AG20443 (cell line): ENCODE measurements around the gene CTR9.

Source experiments
- DNase-seq: peaks from one replicate; pipeline ENCODE4 v3.0.0; 2012; ENCODE audit warnings: low spot score, mixed read lengths

The CTR9 gene

GRCh38 chr11:10750838-10751580 lies at the start of gene CTR9:
TSS of gene CTR9 (plus strand) at chr11:10751246. CDS start at chr11:10751413, 167 bp downstream.
- peak; percentile 94 for DNase-seq

- DNase-seq, result no peak
These were observed 49.1 kb upstream of the CTR9 start for GRCh38 chr11:10701982-10702381.

GRCh38 chr11:10708131-10708530 lies 42.9 kb upstream of the CTR9 start:
- no peak for DNase-seq

- no peak for DNase-seq
These were observed 41.6 kb upstream of the CTR9 start for GRCh38 chr11:10709299-10710086.

GRCh38 chr11:10715571-10715970 lies 35.5 kb upstream of the CTR9 start:
- DNase-seq, result no peak

- no peak for DNase-seq
These were observed 34.9 kb upstream of the CTR9 start for GRCh38 chr11:10716122-10716521.

- no peak for DNase-seq
These were observed 34.3 kb upstream of the CTR9 start for GRCh38 chr11:10716543-10717259.

- no peak for DNase-seq
These were observed 31.4 kb upstream of the CTR9 start for GRCh38 chr11:10719616-10720015.

- no peak for DNase-seq
These were observed 30.1 kb upstream of the CTR9 start for GRCh38 chr11:10720881-10721376.

- DNase-seq, result no peak
These were observed 28.7 kb upstream of the CTR9 start for GRCh38 chr11:10722307-10722706.

GRCh38 chr11:10725114-10725906 lies 25.7 kb upstream of the CTR9 start:
- DNase-seq, result peak; percentile 72

GRCh38 chr11:10725907-10726253 lies 25.2 kb upstream of the CTR9 start:
- no peak for DNase-seq

GRCh38 chr11:10727146-10727851 lies 23.7 kb upstream of the CTR9 start:
- DNase-seq, result peak; percentile 57

GRCh38 chr11:10728154-10728553 lies 22.9 kb upstream of the CTR9 start:
- no peak for DNase-seq

GRCh38 chr11:10728789-10729472 lies 22.1 kb upstream of the CTR9 start:
- DNase-seq, result peak; percentile 27

GRCh38 chr11:10730151-10730550 lies 20.9 kb upstream of the CTR9 start:
- peak; percentile 55 for DNase-seq

GRCh38 chr11:10731064-10731680 lies 19.9 kb upstream of the CTR9 start:
- DNase-seq, result no peak

GRCh38 chr11:10735481-10736475 lies 15.3 kb upstream of the CTR9 start:
- peak; percentile 96 for DNase-seq
